Activated T-cell treated with anti-CD3 and anti-CD28 coated beads, Interleukin-2, amount 50 U/mL, for 1 hour (primary cell): ENCODE results near the gene MKRN1.
"Not testable (repeated sequence)": the region's sequence is repeated elsewhere in the genome, so short reads cannot be mapped to it uniquely, and the experiment has no call there.

Experiments
- DNase-seq: peaks from one replicate; pipeline ENCODE4 v3.0.0-alpha.2; 2020

Gene MKRN1

GRCh38 chr7:140479062-140479738 lies at the start of gene MKRN1:
Gene MKRN1, minus strand, starts transcription at chr7:140479505. Its CDS starts 161 bp downstream, at chr7:140479344.
- peak; percentile 93 for DNase-seq

DNA sequence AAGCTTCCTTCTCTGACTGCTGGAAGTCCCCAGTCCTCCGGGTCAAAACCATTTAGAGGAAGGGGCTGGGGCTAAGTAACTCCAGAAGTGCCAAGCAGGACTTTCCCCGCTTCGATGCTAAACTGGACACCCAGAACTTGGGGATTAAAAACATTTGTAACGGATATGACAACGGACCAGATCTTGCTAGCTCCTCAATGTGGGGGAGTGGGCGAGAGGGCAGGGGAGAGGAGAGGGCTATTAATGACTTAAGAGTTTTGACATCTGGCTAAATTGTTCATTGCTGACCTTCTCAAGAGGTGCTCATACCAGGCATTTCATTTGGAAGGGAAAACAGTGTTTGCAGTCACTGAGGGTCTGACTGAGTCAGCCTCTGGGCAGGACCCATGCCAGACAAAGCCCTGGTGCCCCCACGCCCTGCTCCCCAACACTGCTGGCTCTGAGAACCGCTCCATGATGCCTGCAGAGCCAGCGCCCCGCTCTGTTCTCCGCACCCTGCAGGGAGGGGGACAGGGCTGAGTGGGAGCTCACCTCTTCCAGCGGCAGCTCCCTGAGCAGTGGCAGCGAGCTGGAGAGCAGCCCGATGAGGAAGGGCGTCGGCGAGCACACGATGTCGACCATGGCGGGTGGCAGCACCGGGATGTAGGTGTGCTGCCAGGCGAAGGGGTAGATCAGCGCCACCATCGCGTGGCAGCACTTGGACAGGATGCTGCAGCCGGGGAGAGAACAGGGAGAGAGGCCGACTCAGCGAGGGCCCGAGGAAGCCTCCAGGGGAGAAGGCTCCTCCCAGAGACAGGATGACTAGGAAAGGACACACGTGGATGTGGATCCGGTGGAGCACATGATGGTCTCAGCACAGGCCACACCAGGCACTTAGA lies 47.7 kb upstream of the MKRN1 start:
- DNase-seq: no peak

DNA sequence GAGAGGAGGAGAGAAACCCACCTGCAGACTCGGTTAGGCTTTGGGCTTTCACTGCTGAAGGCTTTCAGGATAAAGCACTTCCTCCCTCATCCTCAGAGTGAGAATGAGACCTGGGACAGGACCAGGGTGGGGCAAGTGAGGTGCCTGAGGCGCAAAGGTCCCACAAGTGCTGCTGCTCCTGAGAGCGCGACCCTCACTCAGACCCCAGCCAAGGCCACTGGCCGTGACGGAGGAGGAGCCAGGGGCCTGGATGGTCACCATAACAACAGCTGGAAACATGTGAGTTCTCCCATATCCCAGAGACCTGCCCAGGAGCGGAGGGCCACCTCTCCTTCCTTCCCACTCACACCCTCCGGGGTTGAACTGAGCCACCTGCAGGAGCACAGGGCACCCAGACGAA lies 46.9 kb upstream of the MKRN1 start:
- peak; percentile 17 for DNase-seq

DNA sequence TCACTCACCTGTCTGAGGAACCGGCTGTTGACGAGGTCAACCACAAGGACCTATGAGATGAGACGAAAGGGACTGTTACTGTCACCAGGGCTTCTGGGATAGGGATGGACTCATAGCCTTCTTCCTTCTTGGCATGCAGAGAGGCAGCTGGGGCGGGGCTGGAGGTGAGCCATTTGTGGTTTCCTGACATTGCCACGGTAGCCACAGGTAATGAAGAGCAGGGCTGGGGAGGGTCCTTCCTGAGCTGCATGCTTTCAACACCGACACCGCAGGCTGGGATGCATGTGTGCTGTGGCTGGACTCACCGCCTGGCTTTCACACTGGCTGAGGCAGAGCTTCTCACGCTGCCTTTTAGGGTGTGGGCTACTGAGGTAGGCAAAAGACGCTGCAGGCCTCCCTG lies 46.4 kb upstream of the MKRN1 start:
- DNase-seq: peak; percentile 34

DNA sequence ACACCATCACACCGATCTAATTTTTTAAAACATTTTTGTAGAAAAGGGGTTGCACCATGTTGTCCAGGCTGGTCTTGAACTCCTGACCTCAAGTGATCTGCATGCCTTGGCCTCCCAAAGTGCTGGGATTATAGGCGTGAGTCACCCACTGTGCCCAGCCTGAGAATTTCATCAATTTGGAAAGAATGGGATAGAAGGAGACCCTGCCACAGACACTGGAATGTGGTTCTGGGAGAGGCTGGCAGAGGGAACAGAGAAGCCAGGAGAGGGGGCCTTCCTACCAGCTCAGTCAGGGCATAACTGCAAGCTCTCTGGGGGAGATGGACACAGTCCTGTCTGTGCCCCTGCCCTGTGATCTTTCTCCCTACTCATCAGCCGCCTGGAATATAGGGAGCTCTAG lies 42.1 kb upstream of the MKRN1 start:
- no peak for DNase-seq

GRCh38 chr7:140519007-140519399 lies 39.7 kb upstream of the MKRN1 start:
- DNase-seq: no peak

- DNase-seq: no peak
Observed at GRCh38 chr7:140518370-140519006, 39.2 kb upstream of the MKRN1 start.

GRCh38 chr7:140517546-140518369 lies 38.5 kb upstream of the MKRN1 start:
- peak; percentile 67 for DNase-seq

GRCh38 chr7:140512317-140513000 lies 33.2 kb upstream of the MKRN1 start:
- DNase-seq: no peak

- no peak for DNase-seq
Observed at GRCh38 chr7:140509789-140510188, 30.5 kb upstream of the MKRN1 start.

- not testable (repeated sequence) for DNase-seq
Observed at GRCh38 chr7:140507556-140507955, 28.3 kb upstream of the MKRN1 start.

GRCh38 chr7:140506788-140507464 lies 27.6 kb upstream of the MKRN1 start:
- DNase-seq: no peak

DNA sequence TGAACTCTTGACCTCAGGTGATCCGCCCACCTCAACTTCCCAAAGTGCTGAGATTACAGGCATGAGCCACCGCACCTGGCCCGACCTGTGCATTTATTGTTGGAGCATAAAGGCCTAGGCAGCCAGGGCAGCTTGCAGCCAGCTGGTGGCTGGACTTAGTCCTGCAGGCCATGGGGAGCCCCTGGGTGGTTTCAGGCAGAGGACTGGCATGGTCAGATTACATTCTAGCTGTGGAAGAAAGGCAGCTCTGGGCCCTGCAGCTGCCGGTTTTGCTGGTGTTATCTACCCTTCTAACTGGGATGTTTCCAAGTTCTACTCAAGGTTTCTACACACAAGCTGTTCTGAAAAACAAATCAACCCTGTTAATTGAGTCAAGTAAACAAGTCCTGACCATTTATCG lies 22.7 kb upstream of the MKRN1 start:
- DNase-seq: no peak

DNA sequence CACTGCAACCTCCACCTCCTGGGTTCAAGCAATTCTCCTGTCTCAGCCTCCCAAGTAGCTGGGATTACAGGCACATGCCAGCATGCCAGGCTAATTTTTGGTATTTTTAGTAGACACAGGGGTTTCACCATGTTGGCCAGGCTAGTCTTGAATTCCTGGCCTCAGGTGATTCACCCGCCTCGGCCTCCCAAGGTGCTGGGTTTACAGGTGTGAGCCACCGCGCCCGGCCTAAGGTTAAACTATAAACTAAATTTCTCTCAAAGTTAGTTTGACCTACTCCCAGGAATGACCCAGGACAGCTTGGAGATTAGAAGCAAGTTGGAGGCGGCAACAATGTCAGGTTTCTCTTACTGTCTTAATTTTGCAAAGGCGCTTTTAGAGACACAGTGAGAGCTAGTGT lies 18.5 kb upstream of the MKRN1 start:
- not testable (repeated sequence) for DNase-seq

GRCh38 chr7:140497241-140497769 lies 18.0 kb upstream of the MKRN1 start:
- no peak for DNase-seq

GRCh38 chr7:140495514-140496097 lies 16.3 kb upstream of the MKRN1 start:
- DNase-seq: no peak

- no peak for DNase-seq
Observed at GRCh38 chr7:140494867-140495266, 15.6 kb upstream of the MKRN1 start.

GRCh38 chr7:140489026-140489359 lies 9.7 kb upstream of the MKRN1 start:
- DNase-seq: no peak

GRCh38 chr7:140485500-140486265 lies 6.4 kb upstream of the MKRN1 start:
- no peak for DNase-seq

- no peak for DNase-seq
Observed at GRCh38 chr7:140484951-140485499, 5.7 kb upstream of the MKRN1 start.
